ENCODE data around the gene LRRC8E. TPM values are rescaled to one million over a fixed set of nuclear protein-coding genes. Genes with fewer than 3 reads are reported as not detected.

The LRRC8E gene
- total RNA-seq, 1 experiment from 2014 or later: not detected

GRCh38 chr19:7845390-7846154 lies 42.7 kb upstream of the LRRC8E start:
- no peak for DNase-seq
- Histone ChIP-seq H2AFZ (ENCODE audit: low read length) (no peak overlapping the region), H3K36me3 (ENCODE audit: insufficient read depth, low read length) (no peaks in the 10 kb centered on the region), H3K27me3 (ENCODE audit: low read length) (no peaks in the 10 kb centered on the region), H3K4me2 (ENCODE audit: low read depth, low read length, poor library complexity, severe bottlenecking) (no peak overlapping the region), H4K20me1 (ENCODE audit: insufficient read depth, low read depth, low read length) (no peaks in the 10 kb centered on the region), H3K4me1 (ENCODE audit: low read length) (no peaks in the 10 kb centered on the region), H3K9me3 (ENCODE audit: low read length) (peaks cover 3% of the 10 kb centered on the region; the same call in 1 of the 2 replicates), H3K9me2 (replicated peaks; ENCODE audit: insufficient read depth, low read length) (no peaks in the 10 kb centered on the region), H3K9ac (ENCODE audit: low read length) (no peak overlapping the region), H3K4me3 (ENCODE audit: low read length) (no peak overlapping the region), H3K79me2 (ENCODE audit: low read length) (no peaks in the 10 kb centered on the region), H3K27ac (ENCODE audit: low read length) (no peak overlapping the region)

GRCh38 chr19:7846155-7846646 lies 42.1 kb upstream of the LRRC8E start:
- H3K79me2 ChIP-seq (ENCODE audit: low read length): no peaks in the 10 kb centered on the region
- peaks cover 3% of the 10 kb centered on the region; the same call in 1 of the 2 replicates for H3K9me3 ChIP-seq (ENCODE audit: low read length)
- no peak overlapping the region for H3K9ac ChIP-seq (ENCODE audit: low read length)
- no peaks in the 10 kb centered on the region for H3K9me2 ChIP-seq (replicated peaks; ENCODE audit: insufficient read depth, low read length)
- no peak overlapping the region for H2AFZ ChIP-seq (ENCODE audit: low read length)
- DNase-seq: no peak
- H3K27me3 ChIP-seq (ENCODE audit: low read length): no peaks in the 10 kb centered on the region
- H3K4me2 ChIP-seq (ENCODE audit: low read depth, low read length, poor library complexity, severe bottlenecking): no peak overlapping the region
- H3K4me1 ChIP-seq (ENCODE audit: low read length): no peaks in the 10 kb centered on the region
- H3K36me3 ChIP-seq (ENCODE audit: insufficient read depth, low read length): no peaks in the 10 kb centered on the region
- no peaks in the 10 kb centered on the region for H4K20me1 ChIP-seq (ENCODE audit: insufficient read depth, low read depth, low read length)
- H3K27ac ChIP-seq (ENCODE audit: low read length): no peak overlapping the region
- no peak overlapping the region for H3K4me3 ChIP-seq (ENCODE audit: low read length)

- no peak overlapping the region for H3K9ac ChIP-seq (ENCODE audit: low read length)
- no peaks in the 10 kb centered on the region for H3K4me1 ChIP-seq (ENCODE audit: low read length)
- no peaks in the 10 kb centered on the region for H3K79me2 ChIP-seq (ENCODE audit: low read length)
- no peak overlapping the region for H3K27ac ChIP-seq (ENCODE audit: low read length)
- H3K36me3 ChIP-seq (ENCODE audit: insufficient read depth, low read length): no peaks in the 10 kb centered on the region
- H2AFZ ChIP-seq (ENCODE audit: low read length): no peak overlapping the region
- H3K4me2 ChIP-seq (ENCODE audit: low read depth, low read length, poor library complexity, severe bottlenecking): no peak overlapping the region
- no peak overlapping the region for H3K4me3 ChIP-seq (ENCODE audit: low read length)
- no peak for DNase-seq
- no peaks in the 10 kb centered on the region for H3K27me3 ChIP-seq (ENCODE audit: low read length)
- no peaks in the 10 kb centered on the region for H4K20me1 ChIP-seq (ENCODE audit: insufficient read depth, low read depth, low read length)
- H3K9me2 ChIP-seq (replicated peaks; ENCODE audit: insufficient read depth, low read length): no peaks in the 10 kb centered on the region
- no peaks in the 10 kb centered on the region for H3K9me3 ChIP-seq (ENCODE audit: low read length)
These were observed 40.6 kb upstream of the LRRC8E start for GRCh38 chr19:7847664-7848063.

DNA sequence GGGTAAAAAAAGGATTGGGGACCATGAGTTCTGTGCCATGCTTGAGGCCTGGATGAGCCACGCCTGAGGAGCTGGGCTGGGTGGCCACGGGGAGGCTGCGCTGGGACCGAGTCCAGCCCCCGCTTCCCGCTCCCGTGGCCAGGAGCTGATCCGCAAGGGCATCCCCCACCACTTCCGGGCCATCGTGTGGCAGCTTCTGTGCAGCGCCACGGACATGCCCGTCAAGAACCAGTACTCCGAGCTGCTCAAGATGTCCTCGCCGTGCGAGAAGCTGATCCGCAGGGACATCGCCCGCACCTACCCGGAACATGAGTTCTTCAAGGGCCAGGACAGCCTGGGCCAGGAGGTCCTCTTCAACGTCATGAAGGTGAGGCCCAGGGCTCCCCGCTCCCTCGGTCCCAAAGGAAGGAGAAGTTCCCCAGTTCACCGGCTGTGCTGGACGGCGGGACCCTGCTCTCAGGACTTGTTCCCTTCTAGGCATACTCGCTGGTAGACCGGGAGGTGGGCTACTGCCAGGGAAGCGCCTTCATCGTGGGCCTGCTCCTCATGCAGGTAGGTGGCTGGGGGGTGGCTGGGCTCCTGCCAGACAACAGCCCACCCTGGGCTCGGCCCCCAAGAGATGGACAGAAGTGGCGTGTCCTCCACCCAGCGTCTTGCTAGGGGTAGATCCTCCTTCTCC lies 39.4 kb upstream of the LRRC8E start:
- no peak overlapping the region for H3K9ac ChIP-seq (ENCODE audit: low read length)
- H3K4me3 ChIP-seq (ENCODE audit: low read length): no peak overlapping the region
- H4K20me1 ChIP-seq (ENCODE audit: insufficient read depth, low read depth, low read length): no peaks in the 10 kb centered on the region
- H3K9me3 ChIP-seq (ENCODE audit: low read length): no peaks in the 10 kb centered on the region
- H3K9me2 ChIP-seq (replicated peaks; ENCODE audit: insufficient read depth, low read length): no peaks in the 10 kb centered on the region
- H2AFZ ChIP-seq (ENCODE audit: low read length): no peak overlapping the region
- no peak overlapping the region for H3K4me2 ChIP-seq (ENCODE audit: low read depth, low read length, poor library complexity, severe bottlenecking)
- H3K4me1 ChIP-seq (ENCODE audit: low read length): no peaks in the 10 kb centered on the region
- no peak overlapping the region for H3K27ac ChIP-seq (ENCODE audit: low read length)
- H3K79me2 ChIP-seq (ENCODE audit: low read length): no peaks in the 10 kb centered on the region
- no peaks in the 10 kb centered on the region for H3K27me3 ChIP-seq (ENCODE audit: low read length)
- H3K36me3 ChIP-seq (ENCODE audit: insufficient read depth, low read length): no peaks in the 10 kb centered on the region
- no peak for DNase-seq

GRCh38 chr19:7849631-7849999 lies 38.7 kb upstream of the LRRC8E start:
- Histone ChIP-seq H3K36me3 (ENCODE audit: insufficient read depth, low read length) (no peaks in the 10 kb centered on the region), H3K9me3 (ENCODE audit: low read length) (no peaks in the 10 kb centered on the region), H3K79me2 (ENCODE audit: low read length) (no peaks in the 10 kb centered on the region), H2AFZ (ENCODE audit: low read length) (no peak overlapping the region), H3K4me3 (ENCODE audit: low read length) (no peak overlapping the region), H3K27ac (ENCODE audit: low read length) (no peak overlapping the region), H3K9me2 (replicated peaks; ENCODE audit: insufficient read depth, low read length) (no peaks in the 10 kb centered on the region), H3K4me2 (ENCODE audit: low read depth, low read length, poor library complexity, severe bottlenecking) (no peak overlapping the region), H3K4me1 (ENCODE audit: low read length) (no peaks in the 10 kb centered on the region), H4K20me1 (ENCODE audit: insufficient read depth, low read depth, low read length) (no peaks in the 10 kb centered on the region), H3K27me3 (ENCODE audit: low read length) (no peaks in the 10 kb centered on the region), H3K9ac (ENCODE audit: low read length) (no peak overlapping the region)
- DNase-seq: no peak

DNA sequence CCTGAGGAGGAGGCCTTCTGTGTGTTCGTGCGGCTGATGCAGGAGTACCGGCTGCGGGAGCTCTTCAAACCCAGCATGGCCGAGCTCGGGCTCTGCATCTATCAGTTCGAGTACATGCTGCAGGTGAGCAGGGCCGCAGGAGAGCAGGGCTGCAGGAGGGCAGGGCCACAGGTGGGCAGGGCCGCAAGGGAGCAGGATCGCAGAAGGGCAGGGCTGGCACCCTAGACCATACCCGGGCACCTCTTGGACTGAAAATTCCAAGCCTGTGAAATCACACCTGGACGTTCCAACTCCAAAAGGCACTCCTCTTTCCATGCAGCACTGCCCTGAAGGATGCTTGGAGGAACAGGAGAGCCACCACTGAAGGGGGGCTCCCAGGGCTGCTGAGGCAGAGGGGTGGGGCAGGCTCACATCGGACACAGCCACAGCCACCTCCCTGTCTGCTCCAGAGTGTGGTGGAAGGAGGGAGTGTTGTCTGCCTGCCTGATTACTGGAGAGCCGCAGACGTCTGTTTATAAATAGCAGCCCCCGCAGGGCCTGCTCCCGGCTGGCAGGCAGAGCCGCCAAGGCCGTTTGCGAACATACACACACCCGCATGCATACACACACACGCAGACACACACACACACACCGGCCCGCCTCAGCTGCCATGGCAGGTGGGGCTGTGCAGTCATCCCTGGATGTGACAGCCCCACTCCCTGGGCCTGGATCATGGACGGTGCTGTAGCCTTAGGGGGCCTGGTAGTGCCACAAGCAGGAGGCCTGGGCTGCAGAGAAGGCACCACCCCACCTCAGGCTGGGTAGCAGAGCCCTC lies 38.1 kb upstream of the LRRC8E start:
- H3K9me3 ChIP-seq (ENCODE audit: low read length): no peaks in the 10 kb centered on the region
- no peaks in the 10 kb centered on the region for H3K79me2 ChIP-seq (ENCODE audit: low read length)
- H3K4me1 ChIP-seq (ENCODE audit: low read length): no peaks in the 10 kb centered on the region
- DNase-seq: no peak
- no peaks in the 10 kb centered on the region for H4K20me1 ChIP-seq (ENCODE audit: insufficient read depth, low read depth, low read length)
- H3K4me2 ChIP-seq (ENCODE audit: low read depth, low read length, poor library complexity, severe bottlenecking): no peak overlapping the region
- no peak overlapping the region for H3K27ac ChIP-seq (ENCODE audit: low read length)
- no peaks in the 10 kb centered on the region for H3K9me2 ChIP-seq (replicated peaks; ENCODE audit: insufficient read depth, low read length)
- no peaks in the 10 kb centered on the region for H3K36me3 ChIP-seq (ENCODE audit: insufficient read depth, low read length)
- no peak overlapping the region for H3K4me3 ChIP-seq (ENCODE audit: low read length)
- no peak overlapping the region for H2AFZ ChIP-seq (ENCODE audit: low read length)
- no peak overlapping the region for H3K9ac ChIP-seq (ENCODE audit: low read length)
- no peaks in the 10 kb centered on the region for H3K27me3 ChIP-seq (ENCODE audit: low read length)

DNA sequence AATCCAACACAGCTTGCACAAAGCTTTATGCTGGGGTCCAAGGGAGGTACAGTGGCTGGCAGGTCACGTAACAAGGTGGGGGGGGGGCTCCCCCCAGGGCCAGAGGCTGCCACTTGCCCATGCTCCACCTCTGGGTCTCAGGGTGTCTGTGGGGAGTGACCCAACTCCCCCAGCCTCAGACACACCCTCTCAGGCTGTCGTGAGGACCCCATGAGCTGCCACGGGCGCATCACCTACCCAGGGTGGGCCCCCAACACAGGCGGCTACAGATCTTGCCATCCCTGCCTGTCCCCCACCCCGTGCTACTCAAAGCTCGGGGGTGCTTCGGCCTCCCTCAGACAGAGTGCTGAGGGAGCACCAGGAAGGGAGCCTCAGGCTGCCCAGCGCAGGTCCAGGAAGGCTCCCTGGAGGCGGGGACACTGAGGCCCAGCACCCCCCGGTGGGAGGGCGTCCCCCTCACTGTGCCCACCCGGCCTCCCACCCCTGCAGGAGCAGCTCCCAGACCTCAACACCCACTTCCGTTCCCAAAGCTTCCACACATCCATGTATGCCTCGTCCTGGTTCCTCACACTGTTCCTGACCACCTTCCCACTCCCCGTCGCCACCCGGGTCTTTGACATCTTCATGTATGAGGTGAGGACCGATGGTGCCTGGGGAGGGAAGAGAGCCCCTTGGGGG lies 37.2 kb upstream of the LRRC8E start:
- Histone ChIP-seq H3K9me2 (replicated peaks; ENCODE audit: insufficient read depth, low read length) (no peaks in the 10 kb centered on the region), H3K9me3 (ENCODE audit: low read length) (no peaks in the 10 kb centered on the region), H3K79me2 (ENCODE audit: low read length) (no peaks in the 10 kb centered on the region), H3K36me3 (ENCODE audit: insufficient read depth, low read length) (no peaks in the 10 kb centered on the region), H4K20me1 (ENCODE audit: insufficient read depth, low read depth, low read length) (no peaks in the 10 kb centered on the region), H2AFZ (ENCODE audit: low read length) (no peak overlapping the region), H3K27me3 (ENCODE audit: low read length) (no peaks in the 10 kb centered on the region), H3K4me2 (ENCODE audit: low read depth, low read length, poor library complexity, severe bottlenecking) (no peak overlapping the region), H3K9ac (ENCODE audit: low read length) (no peak overlapping the region), H3K27ac (ENCODE audit: low read length) (no peak overlapping the region), H3K4me3 (ENCODE audit: low read length) (no peak overlapping the region), H3K4me1 (ENCODE audit: low read length) (no peaks in the 10 kb centered on the region)
- DNase-seq: no peak
